GM21529 (cell line): ENCODE measurements around the gene TMEM178B.
"Not testable (repeated sequence)": the region's sequence is repeated elsewhere in the genome, so short reads cannot be mapped to it uniquely, and the experiment has no call there.

ENCODE experiments used
- ATAC-seq: cut with Tn5 transposase; IDR thresholded peaks from one replicate; pipeline ENCODE4 v1.9.1; 2021; ENCODE audit not compliant: unreplicated experiment

The TMEM178B gene

DNA sequence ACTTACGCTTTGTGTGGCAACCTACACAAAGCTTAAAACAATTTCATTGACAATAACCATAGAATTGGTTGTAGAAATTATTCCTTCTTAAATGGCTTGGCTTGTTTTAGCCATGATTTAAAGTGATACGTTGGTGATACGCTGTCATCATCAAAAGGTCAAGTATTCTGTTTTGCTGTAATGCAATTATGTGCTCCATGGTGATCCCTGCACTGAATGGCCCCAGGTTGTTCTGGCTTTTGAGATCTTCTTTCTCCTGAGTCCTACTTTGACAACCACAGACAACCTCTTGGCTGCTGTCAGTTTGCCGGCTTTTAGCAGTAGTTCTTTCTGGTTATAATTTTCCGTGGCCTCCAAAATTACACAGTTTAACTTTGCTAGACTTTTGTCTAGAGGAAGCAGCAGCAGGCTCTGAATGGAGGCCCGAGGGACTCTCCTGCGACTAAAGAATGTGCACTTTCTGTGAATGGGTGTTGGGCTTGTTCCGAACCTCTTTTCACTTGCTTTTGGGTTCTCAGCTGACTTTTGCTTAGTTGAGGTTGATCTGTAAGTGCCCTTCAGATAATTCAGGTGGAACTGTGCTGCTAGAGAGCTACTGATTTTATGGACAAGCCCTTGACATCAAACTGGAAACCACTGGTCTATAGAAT, 104.7 kb downstream of the TMEM178B start:
- ATAC-seq: no peak

DNA sequence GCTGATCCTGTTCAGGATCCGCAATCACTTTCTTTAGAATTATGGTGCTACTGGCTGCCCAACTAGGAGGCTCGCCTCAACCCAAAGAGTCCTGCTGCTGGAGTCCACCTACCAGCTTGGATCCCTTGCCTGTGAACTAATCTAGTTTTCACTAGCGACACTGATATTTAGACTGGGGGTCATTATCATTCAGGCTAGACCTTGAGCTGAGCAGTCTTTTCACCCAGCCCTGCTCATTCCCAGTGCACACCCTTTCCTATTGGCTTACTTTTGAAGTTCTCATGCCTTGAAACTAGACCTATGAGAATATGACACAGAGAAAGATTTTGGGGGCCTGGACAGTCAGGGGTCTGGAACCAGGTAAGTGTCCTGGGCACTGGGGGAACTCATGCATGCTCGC, 107.9 kb downstream of the TMEM178B start:
- no peak for ATAC-seq

DNA sequence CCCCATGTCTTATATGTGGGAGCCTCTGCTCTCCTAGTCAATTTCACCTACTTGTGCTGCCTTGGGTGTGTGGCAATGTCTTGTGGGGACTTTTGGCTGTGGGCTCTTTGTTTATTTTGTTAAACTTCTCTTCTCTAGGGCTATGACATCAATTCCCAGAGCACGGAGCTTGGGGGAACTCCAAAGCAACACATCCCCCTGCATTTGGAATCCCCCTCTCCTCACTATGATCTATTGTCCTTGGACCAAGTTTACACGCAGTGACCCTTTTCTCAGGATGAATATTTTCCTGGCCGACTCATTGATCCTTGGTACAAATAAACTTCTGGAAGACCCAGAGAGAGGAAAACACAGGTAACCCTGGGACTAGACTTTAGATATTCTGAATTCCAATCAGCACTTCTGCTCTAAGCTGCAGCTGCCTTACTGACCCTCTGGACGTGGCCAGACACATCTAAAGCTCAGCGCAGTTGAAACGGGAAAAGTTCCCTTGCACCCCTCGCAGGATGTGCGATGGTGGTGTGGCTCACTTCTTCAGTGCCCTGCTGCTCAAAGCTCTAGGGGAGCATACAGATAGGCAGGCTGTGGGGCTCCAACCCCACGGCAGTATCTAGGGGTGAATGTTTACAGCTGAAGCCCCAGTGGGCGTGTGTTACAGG, 110.8 kb downstream of the TMEM178B start:
- no peak for ATAC-seq

DNA sequence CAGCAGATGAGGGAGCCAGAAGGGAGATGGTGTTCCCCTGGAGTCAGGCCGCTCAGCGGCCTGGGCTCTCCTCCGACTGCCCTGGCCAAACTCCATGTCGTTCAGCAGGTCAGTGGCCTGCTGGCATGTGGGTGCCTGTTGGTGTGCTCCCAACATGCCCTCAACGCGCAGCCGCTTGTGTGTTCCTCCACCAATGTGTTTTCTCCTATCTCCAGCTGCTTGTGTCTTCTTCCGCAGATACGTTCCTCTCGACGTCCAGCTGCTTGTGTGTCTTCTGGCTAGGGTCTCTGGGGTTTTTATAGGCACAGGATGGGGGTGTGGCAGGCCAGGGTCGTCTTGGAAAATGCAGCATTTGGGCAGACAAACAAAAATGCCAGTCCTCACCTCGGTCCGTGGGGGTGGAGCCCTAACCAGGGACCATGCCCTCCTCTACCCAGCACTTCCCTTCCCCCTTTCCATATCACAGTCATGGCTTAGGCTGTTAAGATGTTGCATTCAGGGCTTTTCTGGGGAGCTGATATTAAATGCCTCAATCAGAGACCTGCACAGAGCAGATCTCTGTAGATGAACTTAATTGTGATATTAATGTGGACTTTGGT, 111.6 kb downstream of the TMEM178B start:
- no peak for ATAC-seq

- no peak for ATAC-seq
These were observed 115.4 kb downstream of the TMEM178B start for GRCh38 chr7:141189231-141189630.

DNA sequence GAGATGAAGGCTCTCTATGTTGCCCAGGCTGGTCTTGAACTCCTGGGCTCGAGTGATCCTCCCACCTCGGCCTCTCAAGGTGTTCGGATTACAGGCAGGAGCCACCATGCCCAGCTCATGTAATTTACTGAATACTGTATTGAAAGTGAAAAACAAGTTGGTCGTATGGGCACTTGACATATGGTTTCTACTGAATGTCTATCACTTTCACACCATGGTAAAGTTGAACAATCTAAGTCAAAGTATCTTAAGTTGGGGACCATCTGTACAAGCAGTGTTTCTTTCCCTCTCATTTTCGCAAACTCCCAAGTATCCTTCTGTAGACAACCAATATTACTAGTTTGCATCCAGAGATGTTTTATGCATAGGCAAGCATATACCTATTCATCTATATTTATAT, 116.6 kb downstream of the TMEM178B start:
- ATAC-seq: no peak

DNA sequence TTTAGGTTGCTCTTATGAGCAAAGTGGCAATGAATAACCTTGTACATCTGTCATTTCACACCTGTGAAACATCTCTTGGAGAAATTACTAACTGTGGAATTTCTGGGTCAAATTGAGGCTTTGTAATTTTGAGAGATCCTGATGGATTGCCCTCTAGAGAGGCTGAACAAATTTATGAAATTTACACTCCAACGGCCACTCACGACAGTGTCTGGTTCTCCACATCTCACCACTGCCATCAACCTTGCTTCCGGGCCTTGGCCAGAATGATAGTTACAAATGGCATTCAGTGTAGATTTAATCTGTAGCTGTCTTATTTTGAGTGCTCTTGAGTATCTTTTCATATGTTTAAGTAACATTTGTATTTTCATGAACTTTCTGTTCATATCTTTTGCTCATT, 117.4 kb downstream of the TMEM178B start:
- ATAC-seq: no peak

- ATAC-seq: no peak
These were observed 119.2 kb downstream of the TMEM178B start for GRCh38 chr7:141193066-141193465.

DNA sequence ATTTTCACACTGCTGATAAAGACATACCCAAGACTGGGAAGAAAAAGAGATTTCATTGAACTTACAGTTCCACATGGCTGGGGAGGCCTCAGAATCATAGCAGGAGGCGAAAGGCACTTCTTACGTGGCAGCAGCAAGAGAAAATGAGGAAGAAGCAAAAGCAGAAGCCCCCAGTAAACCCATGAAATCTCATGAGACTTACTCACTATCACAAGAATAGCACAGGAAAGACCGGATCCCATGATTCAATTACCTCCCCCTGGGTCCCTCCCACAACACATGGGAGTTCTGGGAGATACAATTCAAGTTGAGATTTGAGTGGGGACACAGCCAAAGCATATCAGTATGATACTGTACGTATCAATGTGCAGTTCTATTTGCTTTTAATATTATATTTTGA, 121.9 kb downstream of the TMEM178B start:
- ATAC-seq: not testable (repeated sequence)

DNA sequence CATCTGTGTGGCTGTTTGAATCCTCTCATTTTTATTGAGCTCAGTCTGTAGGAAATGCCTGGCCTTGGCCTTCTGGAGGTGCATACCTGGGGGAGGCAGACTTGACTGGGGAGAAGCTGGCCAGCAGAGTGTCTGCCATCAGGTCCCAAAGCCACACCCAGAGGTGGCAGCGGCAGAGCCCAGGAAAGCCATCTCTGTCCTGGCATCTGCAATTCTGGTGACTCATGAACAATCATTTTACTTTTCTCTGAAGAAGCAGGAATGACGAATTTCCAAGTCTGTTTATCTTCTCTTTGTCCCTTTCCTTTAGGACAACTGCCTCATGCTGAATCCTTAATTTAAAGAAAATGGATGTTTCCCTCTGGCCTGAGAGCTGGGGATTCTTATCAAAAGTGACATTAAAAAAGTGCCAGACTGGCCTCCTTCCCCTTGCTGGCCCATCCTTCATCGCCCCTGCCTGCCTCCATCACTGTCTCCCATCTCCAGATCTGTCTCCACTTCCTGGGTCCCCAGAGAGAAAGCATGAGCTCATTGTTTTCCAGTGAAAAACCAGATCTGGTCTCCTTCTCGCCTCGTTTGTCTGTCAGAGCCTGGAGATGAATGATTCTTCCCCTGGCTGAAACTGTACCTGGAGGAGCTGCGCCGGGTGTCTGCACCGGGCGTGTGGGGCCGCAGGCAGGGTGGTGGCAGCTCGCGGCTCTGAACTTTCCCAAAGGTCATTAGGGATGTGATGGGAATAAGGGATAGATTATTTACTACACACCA, 124.5 kb downstream of the TMEM178B start:
- ATAC-seq: no peak

GRCh38 chr7:141200191-141201108, 126.6 kb downstream of the TMEM178B start:
- no peak for ATAC-seq

GRCh38 chr7:141201145-141201885, 127.5 kb downstream of the TMEM178B start:
- no peak for ATAC-seq

GRCh38 chr7:141202535-141202934, 128.7 kb downstream of the TMEM178B start:
- no peak for ATAC-seq

DNA sequence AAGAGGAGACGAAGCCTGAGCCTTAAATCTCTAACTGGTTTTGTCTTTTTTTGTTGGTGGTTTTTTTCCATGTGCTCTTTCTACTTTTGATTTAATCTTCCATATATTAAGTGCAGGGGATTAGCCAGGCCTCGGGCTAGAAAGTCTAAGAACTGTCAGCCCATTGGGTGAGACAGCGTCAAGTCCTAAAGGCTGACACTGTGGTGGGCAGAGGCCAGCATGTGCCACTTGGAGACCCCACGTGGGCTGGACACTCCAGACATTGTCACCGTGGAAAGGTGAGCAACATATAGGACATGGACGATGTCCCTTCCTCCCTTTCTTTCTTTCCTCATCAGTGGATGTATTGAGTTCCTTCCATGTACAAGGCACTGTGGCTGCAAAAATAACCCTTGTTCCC, 129.3 kb downstream of the TMEM178B start:
- ATAC-seq: no peak

DNA sequence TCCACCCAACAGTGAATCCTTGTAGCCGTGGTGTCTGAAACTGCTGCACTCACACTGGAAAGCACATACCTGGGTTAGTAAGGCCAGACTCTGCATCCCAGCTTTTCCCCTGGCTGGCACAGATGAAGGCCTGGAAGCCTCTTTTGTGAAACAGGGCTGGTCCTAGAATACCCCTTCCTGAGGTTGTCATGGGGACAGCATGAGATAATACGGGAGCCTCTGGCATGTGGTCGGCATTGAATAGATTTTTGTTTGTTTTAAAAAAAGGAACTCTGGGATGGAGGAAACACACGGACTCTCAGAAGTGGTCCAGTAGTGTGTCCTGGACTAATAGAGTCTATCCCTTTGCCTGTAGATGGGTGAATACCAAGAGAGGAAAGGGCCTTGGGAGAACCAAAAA, 129.7 kb downstream of the TMEM178B start:
- ATAC-seq: no peak

- no peak for ATAC-seq
These were observed 133.8 kb downstream of the TMEM178B start for GRCh38 chr7:141207661-141208060.

GRCh38 chr7:141208539-141208938, 134.7 kb downstream of the TMEM178B start:
- ATAC-seq: no peak

DNA sequence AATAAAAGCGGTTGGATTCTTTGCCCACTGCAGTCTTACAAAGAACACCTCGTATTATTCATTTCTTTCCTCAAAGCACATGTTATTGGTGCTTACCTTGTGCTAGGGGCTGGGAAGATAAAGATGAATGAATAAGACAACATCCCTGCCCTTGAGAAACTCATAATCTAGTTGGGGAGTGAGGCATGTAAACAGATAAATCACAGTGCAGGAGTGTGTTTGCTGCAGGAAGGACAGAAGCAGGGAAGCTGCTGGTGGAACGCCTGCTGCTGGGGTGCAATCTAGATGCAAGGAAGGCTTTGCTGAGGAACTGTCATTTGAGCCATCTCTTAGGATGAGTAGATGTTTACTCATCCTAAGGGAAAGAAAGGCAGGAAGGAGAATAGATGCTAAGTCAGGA, 135.6 kb downstream of the TMEM178B start:
- ATAC-seq: no peak

DNA sequence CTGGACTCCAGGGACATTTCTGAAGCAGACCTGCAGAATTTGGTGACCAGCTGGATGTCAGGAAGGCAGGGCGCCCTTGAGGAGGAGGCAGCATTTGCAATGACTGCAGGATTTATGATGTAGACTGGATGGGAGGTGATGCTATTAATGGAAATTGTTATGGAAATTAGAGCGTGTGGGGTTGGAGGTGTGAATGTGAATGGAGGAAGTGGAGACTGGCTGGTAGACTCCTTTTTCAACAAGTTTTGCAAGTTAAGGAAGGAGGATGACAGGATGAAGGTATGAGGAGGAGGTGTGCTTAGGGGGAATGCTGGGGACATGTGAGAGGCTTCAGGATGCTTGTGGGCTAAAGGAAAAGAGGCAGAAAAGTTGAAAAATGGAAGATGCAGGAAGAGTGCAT, 137.0 kb downstream of the TMEM178B start:
- no peak for ATAC-seq

- ATAC-seq: no peak
These were observed 139.4 kb downstream of the TMEM178B start for GRCh38 chr7:141213226-141213625.
